HFF-Myc (cell line): ENCODE measurements around the gene MIS18A.

Experiments used
- DNase-seq: peaks from one replicate; pipeline ENCODE4 v3.0.0-alpha.2; 2011; ENCODE audit warnings: low read depth; ENCODE audit errors: extremely low read depth
- H3K4me3 ChIP-seq: replicated peaks from 2 replicates; pipeline ENCODE4 v1.5.1; 2011; ENCODE audit warnings: low read depth, mild to moderate bottlenecking, control low read depth, low read length
- TF ChIP-seq, protein P1 (sequence below): IDR thresholded peaks from 2 replicates; pipeline ENCODE4 v1.5.1; 2012; ENCODE audit warnings: mild to moderate bottlenecking, low read depth, low read length, control low read depth; ENCODE audit errors: missing control alignments

Gene MIS18A

DNA sequence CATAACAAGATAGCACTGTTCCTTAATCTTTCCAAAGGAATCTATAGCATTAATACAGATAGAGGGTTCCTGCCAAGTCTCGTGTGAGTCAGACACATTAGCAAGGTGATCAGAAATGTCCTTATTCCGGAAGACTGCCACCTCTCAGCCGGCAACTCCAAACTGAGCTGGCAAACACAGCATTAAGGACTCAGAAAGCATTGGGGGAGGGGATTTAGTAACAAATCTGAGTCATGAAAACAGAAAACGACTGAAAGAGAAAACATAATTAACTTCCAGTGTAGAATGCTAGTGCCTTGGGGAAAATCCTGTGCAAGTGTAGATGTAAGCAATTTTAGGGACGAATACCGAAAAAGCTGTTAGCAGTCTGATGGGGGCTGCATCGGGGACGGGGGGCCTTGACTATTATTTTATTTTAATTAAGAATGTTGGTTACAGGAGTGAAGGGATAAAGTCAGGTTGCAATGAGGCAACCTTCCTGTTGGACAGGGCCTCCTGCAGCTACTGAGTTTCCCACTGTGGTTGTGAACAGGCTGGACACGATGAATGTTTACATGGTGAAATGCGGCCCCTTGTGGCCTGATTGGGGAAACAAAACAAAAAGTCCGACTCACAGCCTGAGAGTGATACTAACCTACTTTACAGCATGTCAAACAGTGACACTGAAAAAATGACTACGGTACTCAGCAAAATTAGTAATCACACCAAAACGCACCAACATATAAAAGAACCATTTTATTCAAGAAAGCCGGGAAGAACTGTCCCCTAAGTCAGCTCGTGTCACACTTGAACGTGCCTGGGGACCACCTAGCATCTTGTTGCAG is 20.7 kb downstream of the MIS18A start:
- TF ChIP-seq, protein P1, sequence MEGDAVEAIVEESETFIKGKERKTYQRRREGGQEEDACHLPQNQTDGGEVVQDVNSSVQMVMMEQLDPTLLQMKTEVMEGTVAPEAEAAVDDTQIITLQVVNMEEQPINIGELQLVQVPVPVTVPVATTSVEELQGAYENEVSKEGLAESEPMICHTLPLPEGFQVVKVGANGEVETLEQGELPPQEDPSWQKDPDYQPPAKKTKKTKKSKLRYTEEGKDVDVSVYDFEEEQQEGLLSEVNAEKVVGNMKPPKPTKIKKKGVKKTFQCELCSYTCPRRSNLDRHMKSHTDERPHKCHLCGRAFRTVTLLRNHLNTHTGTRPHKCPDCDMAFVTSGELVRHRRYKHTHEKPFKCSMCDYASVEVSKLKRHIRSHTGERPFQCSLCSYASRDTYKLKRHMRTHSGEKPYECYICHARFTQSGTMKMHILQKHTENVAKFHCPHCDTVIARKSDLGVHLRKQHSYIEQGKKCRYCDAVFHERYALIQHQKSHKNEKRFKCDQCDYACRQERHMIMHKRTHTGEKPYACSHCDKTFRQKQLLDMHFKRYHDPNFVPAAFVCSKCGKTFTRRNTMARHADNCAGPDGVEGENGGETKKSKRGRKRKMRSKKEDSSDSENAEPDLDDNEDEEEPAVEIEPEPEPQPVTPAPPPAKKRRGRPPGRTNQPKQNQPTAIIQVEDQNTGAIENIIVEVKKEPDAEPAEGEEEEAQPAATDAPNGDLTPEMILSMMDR, result peak; percentile 73
- peak; percentile 70 for DNase-seq
- H3K4me3 ChIP-seq, result no peak overlapping the region

DNA sequence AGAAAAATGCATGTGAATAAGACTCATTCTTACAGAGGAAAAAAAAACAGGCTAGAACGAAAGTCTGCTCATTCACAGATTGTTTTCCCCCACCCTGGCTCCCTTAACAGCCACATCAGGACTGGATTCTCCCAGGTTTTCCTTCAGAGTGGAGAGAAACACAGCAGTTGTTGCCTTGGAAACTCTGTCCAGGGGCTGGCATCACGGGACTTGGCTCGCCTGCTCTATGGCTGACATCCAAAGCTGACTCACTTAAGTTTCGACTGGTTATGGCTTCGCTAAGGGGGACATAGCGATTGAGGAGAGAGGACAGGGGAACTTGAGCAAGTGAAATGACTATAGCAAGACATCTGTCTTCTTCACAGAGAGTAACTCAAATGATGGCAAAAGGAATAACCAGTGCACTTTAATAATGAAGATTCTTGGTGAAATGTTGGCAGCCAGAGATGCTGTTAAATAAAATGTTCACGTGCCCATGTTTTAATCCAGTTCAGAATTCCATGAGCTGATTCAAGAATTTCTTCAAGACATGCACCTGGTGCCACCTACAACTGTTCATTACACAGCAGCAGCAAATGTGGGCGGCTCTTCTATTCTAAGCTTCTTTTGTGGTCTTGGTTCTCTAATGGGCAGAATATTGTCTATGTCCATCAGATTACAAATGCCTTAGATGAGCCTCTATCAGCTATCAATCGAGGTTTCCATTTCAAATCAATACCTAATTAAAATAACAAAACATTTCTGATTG is 21.8 kb downstream of the MIS18A start:
- TF ChIP-seq, protein P1, result no peak
- peak; percentile 80 for DNase-seq
- no peak overlapping the region for H3K4me3 ChIP-seq

DNA sequence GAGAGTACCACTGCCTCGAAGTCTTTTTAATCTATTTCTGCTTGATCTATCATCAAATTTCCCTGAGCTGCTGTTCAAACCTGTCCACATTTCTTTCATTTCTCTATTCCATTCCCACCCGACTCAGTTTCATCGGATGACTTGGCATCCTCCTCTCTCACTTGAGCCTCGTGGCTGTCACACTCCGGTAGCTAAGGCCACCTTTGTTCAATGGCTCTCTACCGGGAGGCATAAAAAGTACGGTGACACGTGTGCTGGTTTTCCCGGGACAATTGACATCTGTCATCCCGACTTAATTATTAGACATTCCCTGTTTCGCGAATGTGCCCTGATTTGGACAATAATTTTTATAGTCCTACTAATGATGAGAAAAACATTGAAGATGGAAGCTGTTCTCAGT is 22.6 kb downstream of the MIS18A start:
- DNase-seq, result no peak
- H3K4me3 ChIP-seq, result no peak overlapping the region
- TF ChIP-seq, protein P1, result no peak

DNA sequence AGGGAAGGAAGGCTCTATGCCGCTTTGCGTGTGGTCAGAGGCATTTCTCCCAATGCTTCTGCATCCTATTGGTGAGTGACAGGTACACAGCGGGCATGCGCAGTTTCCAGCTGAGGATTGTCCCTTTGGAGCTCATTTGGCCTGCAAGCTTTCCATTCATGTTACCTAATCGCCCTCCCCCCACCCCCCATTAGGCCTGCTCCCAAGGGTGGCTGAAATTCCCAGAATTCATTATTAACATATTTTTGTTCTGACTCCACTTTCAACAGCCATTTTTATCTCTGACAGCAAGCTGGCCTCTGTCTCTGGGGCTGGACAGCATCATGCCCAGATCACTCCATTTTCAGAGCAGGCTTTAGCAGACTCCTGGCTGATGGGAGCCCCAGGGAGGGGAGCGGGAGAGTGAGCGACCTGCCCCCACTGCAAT is 25.6 kb downstream of the MIS18A start:
- TF ChIP-seq, protein P1, result no peak
- no peak overlapping the region for H3K4me3 ChIP-seq
- DNase-seq, result no peak

DNA sequence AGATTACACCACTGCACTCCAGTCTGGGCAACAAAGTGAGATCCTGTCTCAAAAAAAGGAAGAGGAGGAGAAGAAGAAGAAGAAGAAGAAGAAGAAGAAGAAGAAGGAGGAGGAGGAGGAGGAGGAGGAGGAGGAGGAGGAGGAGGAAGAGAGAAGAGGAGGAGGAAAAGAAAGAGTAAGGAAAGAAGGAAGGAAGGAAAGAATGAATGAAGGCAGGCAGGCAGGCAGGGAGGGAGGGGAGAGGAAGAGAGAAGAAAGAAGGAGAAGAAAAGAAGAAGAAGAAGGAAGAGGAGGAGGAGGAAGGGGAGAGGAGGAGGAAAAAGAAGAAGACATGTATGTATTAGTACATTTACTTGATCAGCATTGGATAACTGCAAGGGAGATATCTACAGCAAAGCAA is 26.7 kb downstream of the MIS18A start:
- TF ChIP-seq, protein P1, result no peak
- H3K4me3 ChIP-seq, result no peak overlapping the region
- no peak for DNase-seq

DNA sequence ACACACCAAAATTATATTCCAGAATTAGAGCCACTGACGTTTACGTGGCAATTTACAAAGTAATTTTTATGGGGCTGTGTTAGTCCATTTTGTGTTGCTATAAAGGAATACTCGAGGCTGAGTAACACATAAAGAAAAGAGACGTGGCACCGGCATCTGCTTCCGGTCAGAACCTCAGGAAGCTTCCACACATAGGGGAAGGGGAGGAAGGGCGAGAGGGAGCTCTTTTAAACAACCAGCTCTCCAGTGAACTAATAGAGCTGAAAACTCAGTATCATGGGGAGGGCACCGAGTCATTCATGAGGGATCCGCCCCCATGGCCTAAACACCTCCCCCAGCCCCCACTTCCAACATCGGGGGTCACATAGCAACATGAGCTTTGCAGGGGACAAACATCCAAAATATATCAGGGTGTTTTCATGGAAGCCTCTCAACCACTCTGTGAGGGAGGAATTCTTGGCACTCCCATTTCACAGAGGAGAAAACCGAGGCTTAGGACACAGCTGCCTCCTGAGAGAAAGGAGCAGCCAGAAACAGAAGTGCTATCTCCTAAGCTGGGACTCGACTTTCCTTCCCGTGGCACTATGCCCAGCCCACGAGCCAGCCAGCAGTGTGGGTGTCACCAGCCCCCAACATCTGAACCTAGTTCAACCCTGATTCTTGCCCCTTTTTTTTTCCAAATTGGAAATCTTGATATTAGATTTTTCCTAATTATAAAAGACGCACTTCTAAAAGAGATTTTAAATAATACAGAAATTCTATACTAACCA is 29.2 kb downstream of the MIS18A start:
- no peak overlapping the region for H3K4me3 ChIP-seq
- TF ChIP-seq, protein P1, result no peak
- DNase-seq, result no peak
